HG03175 (cell line): ENCODE measurements around the gene G3BP1.
"Not testable (repeated sequence)": the region's sequence is repeated elsewhere in the genome, so short reads cannot be mapped to it uniquely, and the experiment has no call there.

Experiments used
- ATAC-seq: cut with Tn5 transposase; IDR thresholded peaks from one replicate; pipeline ENCODE4 v1.9.1; 2021; ENCODE audit warnings: mild to moderate bottlenecking, moderate library complexity; ENCODE audit not compliant: unreplicated experiment

Gene G3BP1

DNA sequence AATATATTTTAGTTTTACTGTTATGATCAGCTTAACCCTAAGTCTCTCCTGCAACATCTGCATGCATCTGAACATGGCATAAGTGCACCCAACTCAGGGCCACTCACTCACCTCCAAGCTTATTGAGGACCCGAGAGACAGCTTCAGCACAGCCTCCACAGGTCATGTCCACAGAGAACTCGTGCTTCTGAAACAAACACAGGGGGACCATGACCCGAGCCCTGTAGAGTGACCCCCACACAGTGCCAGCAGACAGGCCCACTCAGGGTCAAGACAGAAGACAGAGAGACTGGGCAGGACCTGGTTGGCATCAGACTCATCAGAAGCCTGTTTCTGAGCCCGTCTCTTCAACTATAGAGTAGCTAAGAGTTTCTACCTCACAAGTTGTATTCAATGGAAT is 20.2 kb upstream of the G3BP1 start:
- no peak for ATAC-seq

GRCh38 chr5:151755383-151755782 is 16.4 kb upstream of the G3BP1 start:
- ATAC-seq, result no peak

DNA sequence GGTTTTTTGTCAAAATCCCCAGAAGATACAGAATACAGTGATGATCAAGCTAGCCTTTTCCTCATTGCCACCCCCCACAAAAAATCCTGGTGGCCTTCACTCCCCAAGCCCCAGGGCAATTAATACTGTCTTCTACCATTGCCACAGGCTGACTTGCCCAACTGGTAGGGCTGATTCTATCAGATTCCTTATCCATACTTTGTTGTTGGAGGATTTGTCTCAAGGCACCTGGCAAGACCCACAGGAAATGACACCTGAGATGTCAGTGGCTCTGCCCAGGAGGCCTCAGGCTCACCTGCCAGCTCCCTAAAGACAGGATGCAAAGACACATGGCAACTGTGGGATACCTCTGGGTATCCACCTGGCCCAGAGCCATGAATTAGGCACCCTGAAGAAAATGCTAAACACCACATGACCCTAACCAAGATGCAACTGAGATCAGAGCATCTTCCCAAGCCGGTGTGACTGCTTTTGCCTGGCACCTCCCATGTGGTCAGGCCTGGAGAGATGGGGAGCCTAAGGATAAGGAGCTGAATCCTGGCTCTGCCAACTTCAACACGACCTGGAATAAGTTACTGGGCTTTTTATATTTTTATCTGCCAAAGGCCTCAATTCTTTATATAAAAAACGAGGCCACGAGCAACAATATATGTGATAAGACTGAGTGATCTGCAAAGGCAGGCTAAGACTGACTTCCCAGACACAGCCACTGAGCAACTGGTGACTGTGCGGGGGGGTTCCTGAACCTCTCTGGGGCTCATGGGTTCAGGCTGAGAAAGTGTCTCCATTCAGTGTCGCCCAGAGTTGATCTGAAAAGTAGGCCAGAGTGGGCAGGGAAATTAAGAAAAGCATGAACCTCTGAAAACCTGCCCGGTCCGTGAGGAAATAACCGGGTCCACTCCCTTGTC is 14.3 kb upstream of the G3BP1 start:
- peak; percentile 19 for ATAC-seq

- ATAC-seq, result peak; percentile 17
Measured at GRCh38 chr5:151758141-151758429, 13.7 kb upstream of the G3BP1 start.

DNA sequence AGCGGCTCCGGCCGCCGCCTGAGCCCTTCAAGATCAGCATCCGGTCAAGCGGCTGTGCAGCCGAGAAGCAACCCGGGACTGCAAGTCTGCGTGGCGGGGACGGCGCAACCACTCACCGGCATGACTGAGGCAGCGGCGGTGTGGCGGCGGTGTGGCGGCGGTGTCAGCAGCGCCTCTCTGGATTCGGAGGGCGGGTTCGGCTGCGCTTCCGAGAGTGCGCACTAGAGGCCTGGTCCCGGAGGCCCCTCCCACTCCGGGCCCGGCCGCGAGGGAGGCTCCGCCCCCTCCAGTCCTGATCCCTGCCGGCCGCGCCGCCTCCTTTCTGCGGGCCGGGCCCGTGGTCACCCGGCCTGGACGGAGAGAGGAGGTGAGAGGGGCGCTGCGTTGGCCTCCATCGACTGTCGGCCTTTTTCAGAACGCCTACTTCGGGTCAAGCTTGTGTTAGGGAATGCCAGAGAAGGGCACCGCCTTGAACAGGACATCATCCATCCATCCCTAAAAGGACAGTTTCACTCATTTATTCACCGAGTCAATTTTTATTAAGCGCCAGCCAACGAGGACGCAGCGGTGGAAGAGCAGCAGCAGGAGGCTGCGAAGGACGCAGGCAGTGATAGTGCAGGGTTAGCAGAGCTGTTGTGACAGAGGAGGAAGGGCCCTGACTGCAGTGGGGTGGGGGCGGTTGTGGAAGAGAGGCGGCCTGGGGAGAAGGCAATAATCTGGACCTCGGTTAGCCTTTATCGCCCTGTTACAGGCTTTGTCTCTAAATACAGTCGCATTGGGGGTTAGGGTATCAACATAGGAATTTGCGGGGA is 13.1 kb upstream of the G3BP1 start, which contains the start of gene ATOX1:
Gene ATOX1 (minus strand): TSS at position 202 of the 812 bp plus-strand sequence. CDS start 80 bp downstream, at position 122.
- peak; percentile 95 for ATAC-seq

DNA sequence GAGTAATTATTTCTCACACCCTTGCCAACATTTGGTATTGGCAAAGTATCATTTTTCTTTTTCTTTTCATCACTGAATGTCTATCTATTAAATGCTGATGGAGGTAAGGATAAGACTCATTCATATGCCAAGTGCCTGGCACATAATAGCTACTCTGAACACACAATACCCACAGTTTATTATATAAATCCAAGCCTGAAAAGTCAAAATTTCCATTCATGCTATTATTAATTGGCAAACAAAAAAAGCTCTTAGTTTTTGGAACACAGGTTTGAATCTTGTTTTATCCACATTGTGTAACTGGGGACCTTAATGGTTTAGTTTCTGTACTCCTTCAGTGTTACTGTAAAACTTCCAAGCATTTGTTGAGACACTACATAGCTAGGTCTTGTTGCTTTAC is 7.0 kb upstream of the G3BP1 start:
- ATAC-seq, result no peak

DNA sequence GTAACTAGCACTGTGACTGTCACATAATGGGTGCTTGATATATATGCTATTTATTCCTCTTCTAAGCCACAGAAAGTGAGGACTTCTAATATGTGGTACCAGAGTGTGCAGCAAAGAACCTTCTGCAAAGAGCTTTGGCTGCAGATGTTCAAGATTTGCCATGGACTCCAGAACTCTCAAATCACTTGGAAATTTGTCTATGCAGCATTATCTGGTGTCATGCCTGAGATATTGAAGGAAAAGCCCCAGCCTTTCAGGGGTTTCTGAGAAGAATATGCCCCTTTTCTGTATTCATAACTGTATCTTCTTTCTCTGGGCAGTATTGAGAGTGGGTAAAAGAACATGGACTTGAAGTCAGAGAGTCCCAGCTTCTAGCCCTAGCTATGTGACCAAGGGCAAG is 4.8 kb upstream of the G3BP1 start:
- ATAC-seq, result no peak

- peak; percentile 28 for ATAC-seq
Measured at GRCh38 chr5:151770383-151771258, 1.1 kb upstream of the G3BP1 start.

DNA sequence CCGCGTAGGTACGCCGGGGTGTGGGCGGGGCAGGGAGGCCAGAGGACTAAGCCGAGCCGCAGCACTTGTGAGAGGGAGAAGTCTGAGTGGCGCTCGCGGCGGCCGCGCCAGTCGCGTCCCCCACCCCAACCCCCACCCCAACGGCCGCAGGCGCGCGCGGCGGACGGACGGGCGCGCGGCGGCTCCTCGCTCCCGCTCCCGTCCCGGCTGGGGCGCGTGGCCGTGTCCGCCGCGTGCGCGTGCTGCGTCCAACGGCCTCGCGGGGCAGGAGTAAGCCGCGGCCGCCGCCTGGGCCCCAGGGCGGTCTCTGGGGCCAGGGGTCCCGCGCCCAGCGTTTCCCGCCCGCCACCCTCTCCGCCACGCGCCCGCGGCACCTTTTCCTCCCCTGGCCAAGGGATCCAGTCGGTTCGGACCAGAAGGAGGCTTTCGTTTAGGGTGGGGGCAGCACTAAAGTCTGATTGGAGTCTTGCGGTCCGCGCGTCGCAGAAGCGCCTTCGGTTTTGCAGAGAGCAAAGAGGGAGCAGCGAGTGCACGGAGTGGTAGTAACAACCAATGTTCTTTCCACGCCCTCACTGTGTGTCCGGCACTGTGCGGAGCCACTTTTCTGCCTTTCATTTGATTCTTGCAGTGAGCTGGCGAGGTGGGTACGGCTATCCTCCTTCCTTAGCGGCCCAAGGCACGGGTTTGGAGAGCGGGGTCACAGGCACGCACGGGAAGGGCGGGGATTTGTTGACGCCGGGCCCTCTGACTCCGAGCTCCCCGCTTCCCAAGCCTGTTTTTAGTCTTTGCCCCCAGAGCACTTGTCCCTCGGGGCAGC is 483 bp downstream of the G3BP1 start:
- ATAC-seq, result peak; percentile 4

GRCh38 chr5:151772846-151773561 is 1.2 kb downstream of the G3BP1 start:
- ATAC-seq, result no peak

GRCh38 chr5:151773951-151774350 is 2.2 kb downstream of the G3BP1 start:
- no peak for ATAC-seq

- ATAC-seq, result no peak
Measured at GRCh38 chr5:151775025-151775606, 3.4 kb downstream of the G3BP1 start.

DNA sequence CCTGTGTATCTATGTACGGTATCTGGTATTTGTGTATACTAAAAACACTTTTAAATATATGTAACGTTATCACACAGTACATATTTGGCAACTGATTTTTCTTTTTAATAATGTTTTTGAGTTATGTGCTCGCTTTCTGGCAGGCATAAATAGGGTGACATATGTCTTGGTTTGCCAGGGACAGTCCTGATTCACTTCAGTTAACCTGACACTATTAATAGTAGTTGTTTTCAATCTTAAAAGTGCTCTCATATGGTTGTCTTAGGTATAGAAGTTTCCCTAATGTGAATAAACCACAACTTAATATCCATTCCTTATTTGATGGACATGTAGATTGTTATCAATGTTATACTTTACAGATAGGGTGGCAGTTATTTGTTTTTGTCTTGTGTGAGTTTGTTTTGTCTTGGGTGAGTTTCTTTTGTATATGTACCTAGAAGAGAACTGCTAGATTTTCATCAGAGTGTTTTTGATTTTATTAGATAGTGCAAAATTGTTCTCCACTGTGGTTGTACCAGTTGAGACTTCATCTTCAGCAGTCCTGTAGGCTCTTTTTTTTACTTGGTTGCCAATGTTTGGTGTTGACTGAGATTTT is 7.9 kb downstream of the G3BP1 start:
- ATAC-seq, result no peak

GRCh38 chr5:151780348-151780747 is 8.6 kb downstream of the G3BP1 start:
- ATAC-seq, result no peak

DNA sequence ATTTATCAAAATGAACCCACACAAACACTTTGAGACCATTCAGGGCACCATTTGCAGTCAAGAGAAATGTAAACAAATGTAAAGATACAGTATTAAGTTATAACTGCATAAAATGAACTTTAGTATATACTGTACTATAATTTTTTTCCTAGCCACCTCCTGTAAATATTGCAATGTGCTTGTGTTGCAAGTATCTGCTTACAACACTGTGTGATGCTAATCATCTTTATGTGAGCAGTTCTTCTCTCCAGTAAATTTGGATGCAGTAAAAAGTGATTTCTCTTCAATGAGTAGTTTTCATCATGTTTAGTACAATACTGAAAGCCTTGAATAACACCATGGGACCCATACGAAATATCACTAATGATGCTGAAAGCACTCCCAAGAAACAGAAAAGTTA is 9.4 kb downstream of the G3BP1 start:
- no peak for ATAC-seq

- ATAC-seq, result not testable (repeated sequence)
Measured at GRCh38 chr5:151783664-151784063, 11.9 kb downstream of the G3BP1 start.

DNA sequence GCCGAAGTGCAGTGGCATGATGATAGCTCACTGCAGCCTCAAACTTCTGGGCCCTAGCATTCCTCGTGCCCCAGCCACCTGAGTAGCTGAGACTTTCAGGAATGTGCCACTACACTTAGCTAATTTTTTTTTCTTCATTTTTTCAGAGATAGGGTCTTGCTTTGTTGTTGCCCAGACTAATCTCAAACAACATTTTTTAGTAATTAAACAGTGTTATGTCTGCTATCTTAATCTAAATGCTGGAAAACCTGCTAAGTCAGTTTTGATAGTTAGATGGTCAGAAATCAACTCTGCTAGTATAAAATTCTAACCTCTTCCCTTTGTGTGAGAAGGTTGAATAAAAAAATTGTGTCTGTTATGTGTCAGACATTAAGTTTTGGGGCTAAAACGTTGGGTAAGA is 12.4 kb downstream of the G3BP1 start:
- ATAC-seq, result no peak

- no peak for ATAC-seq
Measured at GRCh38 chr5:151786468-151786867, 14.7 kb downstream of the G3BP1 start.

DNA sequence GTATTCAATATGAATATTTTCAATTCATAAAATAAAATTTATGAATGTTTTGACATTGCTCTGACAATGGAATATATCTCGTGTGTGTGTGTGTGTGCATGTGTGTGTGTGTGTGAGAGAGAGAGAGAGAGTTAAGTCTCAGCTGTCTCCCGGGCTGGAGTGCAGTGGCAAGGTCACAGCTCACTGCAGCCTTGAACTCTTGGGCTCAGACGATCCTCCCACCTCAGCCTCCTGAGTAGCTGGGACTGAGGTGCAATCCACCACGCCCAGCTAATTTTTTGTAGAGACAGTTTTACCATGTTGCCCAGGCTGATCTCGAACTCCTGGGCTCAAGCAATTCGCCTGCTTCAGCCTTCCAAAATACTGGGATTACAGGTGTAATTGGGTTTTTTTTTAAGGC is 16.1 kb downstream of the G3BP1 start:
- no peak for ATAC-seq
